Measurements from ENCODE around the gene RARRES1. TPM values are rescaled to one million over a fixed set of nuclear protein-coding genes. Genes with fewer than 3 reads are reported as not detected.

RARRES1 gene
- total RNA-seq, 1 donor from 2014 or later, result 41.5 TPM

GRCh38 chr3:158713094-158713499 lies 19.2 kb downstream of the RARRES1 start:
- ATAC-seq (peak; percentile 78), DNase-seq (no peak)
- Histone ChIP-seq H3K4me1 (peaks cover 18% of the 10 kb centered on the region), H3K27ac (peak overlapping the region; percentile 52), H3K9me3 (no peaks in the 10 kb centered on the region), H3K27me3 (no peaks in the 10 kb centered on the region), H3K36me3 (peaks cover 24% of the 10 kb centered on the region), H3K4me3 (no peak overlapping the region)
- no peak for TF ChIP-seq CTCF (IDR thresholded peaks at IDR 0.05)
- intact Hi-C loops (cut with DNase I), result no loop called here

DNA sequence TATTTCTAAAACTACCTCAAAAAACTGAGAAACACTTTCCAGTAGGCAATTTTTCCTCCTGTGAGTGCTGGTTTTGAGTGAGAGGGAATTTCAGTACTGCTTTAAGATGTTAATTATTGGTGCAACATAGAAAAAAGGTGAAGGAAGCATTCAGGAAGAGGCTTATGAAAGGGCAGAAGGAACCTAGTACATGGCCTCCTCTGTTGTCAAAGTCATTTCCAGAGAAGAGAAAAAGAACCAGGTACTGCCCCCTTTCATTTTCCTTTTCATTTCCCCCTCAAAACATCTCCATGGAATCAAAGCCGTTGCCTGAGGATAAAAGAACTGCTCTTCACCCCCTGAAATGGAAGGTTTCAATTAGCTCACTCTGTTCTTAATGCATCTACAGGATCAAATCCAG lies 19.8 kb downstream of the RARRES1 start:
- H3K4me1 ChIP-seq, result peaks cover 18% of the 10 kb centered on the region
- TF ChIP-seq CTCF (IDR thresholded peaks at IDR 0.05), result no peak
- intact Hi-C loops (cut with DNase I), result no loop called here
- H3K27me3 ChIP-seq, result no peaks in the 10 kb centered on the region
- H3K36me3 ChIP-seq, result peaks cover 30% of the 10 kb centered on the region
- H3K27ac ChIP-seq, result peak overlapping the region; percentile 52
- DNase-seq (no peak), ATAC-seq (no peak)
- no peaks in the 10 kb centered on the region for H3K9me3 ChIP-seq
- H3K4me3 ChIP-seq, result no peak overlapping the region

DNA sequence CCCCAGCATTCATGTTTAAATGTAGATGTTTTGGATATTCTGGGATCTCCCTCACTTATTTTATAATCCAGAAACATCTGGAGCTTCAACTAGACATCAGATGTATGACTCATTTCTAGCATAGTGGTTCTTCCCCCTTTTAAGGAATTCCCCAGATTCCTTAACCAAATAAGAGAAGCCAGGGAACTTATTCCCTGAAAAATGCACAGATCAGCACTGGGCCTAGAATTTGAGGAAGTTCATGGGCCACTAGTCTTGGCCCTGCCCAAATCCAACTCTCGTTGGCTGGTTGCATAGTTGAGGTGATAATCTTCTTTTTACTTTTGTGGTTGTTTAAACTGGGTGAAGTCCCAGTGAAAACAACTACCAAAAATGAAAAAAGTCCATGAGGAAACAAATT lies 20.4 kb downstream of the RARRES1 start:
- DNase-seq (no peak), ATAC-seq (peak; percentile 27)
- Histone ChIP-seq H3K27ac (peak overlapping the region; percentile 8), H3K4me1 (peaks cover 18% of the 10 kb centered on the region), H3K9me3 (no peaks in the 10 kb centered on the region), H3K36me3 (peaks cover 32% of the 10 kb centered on the region), H3K4me3 (no peak overlapping the region), H3K27me3 (no peaks in the 10 kb centered on the region)
- intact Hi-C loops (cut with DNase I), result no loop called here
- no peak for TF ChIP-seq CTCF (IDR thresholded peaks at IDR 0.05)

DNA sequence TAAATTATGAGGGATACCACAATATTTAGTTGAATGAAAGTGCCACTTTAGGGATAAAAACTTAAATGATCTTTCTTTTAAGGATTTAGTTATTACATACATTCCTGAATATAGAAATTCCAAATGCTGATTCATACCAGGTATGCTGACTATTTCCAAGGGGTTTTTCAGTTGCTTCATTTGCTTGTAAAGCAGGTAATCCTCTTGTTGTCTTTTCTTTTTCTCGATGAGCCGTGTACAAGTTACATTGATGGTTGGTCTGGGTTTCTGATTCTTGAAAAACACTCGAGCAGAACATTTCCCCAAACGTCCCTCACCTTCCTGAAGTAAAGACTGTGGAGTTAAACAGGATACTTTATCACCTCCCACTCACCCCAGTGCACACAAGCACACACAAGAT lies 21.7 kb downstream of the RARRES1 start:
- H3K36me3 ChIP-seq, result peaks cover 32% of the 10 kb centered on the region
- H3K27me3 ChIP-seq, result no peaks in the 10 kb centered on the region
- no peaks in the 10 kb centered on the region for H3K9me3 ChIP-seq
- no peak overlapping the region for H3K27ac ChIP-seq
- H3K4me3 ChIP-seq, result no peak overlapping the region
- peaks cover 18% of the 10 kb centered on the region for H3K4me1 ChIP-seq
- no peak for ATAC-seq
- no peak for TF ChIP-seq CTCF (IDR thresholded peaks at IDR 0.05)
- intact Hi-C loops (cut with DNase I), result no loop called here
- DNase-seq, result no peak

- no peak overlapping the region for H3K4me3 ChIP-seq
- no peak for TF ChIP-seq CTCF (IDR thresholded peaks at IDR 0.05)
- ATAC-seq, result peak; percentile 31
- H3K27me3 ChIP-seq, result no peaks in the 10 kb centered on the region
- intact Hi-C loops (cut with DNase I), result no loop called here
- peaks cover 18% of the 10 kb centered on the region for H3K4me1 ChIP-seq
- peaks cover 41% of the 10 kb centered on the region for H3K36me3 ChIP-seq
- no peak overlapping the region for H3K27ac ChIP-seq
- no peaks in the 10 kb centered on the region for H3K9me3 ChIP-seq
- DNase-seq, result no peak
Observed at GRCh38 chr3:158709666-158710083, 22.6 kb downstream of the RARRES1 start.

GRCh38 chr3:158703566-158703965 lies 28.7 kb downstream of the RARRES1 start:
- DNase-seq (no peak), ATAC-seq (no peak)
- TF ChIP-seq CTCF (IDR thresholded peaks at IDR 0.05), result no peak
- peaks cover 28% of the 10 kb centered on the region for H3K36me3 ChIP-seq
- no peaks in the 10 kb centered on the region for H3K27me3 ChIP-seq
- H3K27ac ChIP-seq, result no peak overlapping the region
- H3K4me3 ChIP-seq, result no peak overlapping the region
- H3K9me3 ChIP-seq, result no peaks in the 10 kb centered on the region
- intact Hi-C loops (cut with DNase I), result no loop called here
- peaks cover 14% of the 10 kb centered on the region for H3K4me1 ChIP-seq

All from upper lobe of right lung (tissue), 1 donor.